Measurements from ENCODE around the gene RAET1L.
"Not testable (repeated sequence)": the region's sequence is repeated elsewhere in the genome, so short reads cannot be mapped to it uniquely, and the experiment has no call there.

The RAET1L gene

GRCh38 chr6:150043501-150044412 lies 18.4 kb upstream of the RAET1L start:
- no peak for DNase-seq

GRCh38 chr6:150043096-150043495 lies 17.8 kb upstream of the RAET1L start:
- no peak for DNase-seq

- DNase-seq: no peak
These were observed 13.1 kb upstream of the RAET1L start for GRCh38 chr6:150038202-150039062.

- DNase-seq: no peak
These were observed 12.3 kb upstream of the RAET1L start for GRCh38 chr6:150037526-150038201.

- DNase-seq: no peak
These were observed 10.7 kb upstream of the RAET1L start for GRCh38 chr6:150036081-150036480.

- no peak for DNase-seq
These were observed 8.0 kb upstream of the RAET1L start for GRCh38 chr6:150033207-150033771.

GRCh38 chr6:150032598-150032997 lies 7.3 kb upstream of the RAET1L start:
- DNase-seq: no peak

- DNase-seq: no peak
These were observed 5.3 kb upstream of the RAET1L start for GRCh38 chr6:150030611-150031010.

- DNase-seq: no peak
These were observed 4.4 kb upstream of the RAET1L start for GRCh38 chr6:150029749-150030148.

- DNase-seq: no peak
These were observed 3.9 kb upstream of the RAET1L start for GRCh38 chr6:150029276-150029675.

GRCh38 chr6:150028799-150029198 lies 3.5 kb upstream of the RAET1L start:
- no peak for DNase-seq

GRCh38 chr6:150027806-150028565 lies 2.7 kb upstream of the RAET1L start:
- no peak for DNase-seq

GRCh38 chr6:150026976-150027805 lies 1.9 kb upstream of the RAET1L start:
- no peak for DNase-seq

- DNase-seq: no peak
These were observed 631 bp downstream of the RAET1L start for GRCh38 chr6:150024646-150025155.

GRCh38 chr6:150024021-150024420 lies 1.3 kb downstream of the RAET1L start:
- not testable (repeated sequence) for DNase-seq

- not testable (repeated sequence) for DNase-seq
These were observed 3.5 kb downstream of the RAET1L start for GRCh38 chr6:150021870-150022269.

- DNase-seq: no peak
These were observed 6.3 kb downstream of the RAET1L start for GRCh38 chr6:150018846-150019580.

- DNase-seq: not testable (repeated sequence)
These were observed 8.2 kb downstream of the RAET1L start for GRCh38 chr6:150017186-150017521.

GRCh38 chr6:150016324-150017185 lies 8.8 kb downstream of the RAET1L start:
- peak in 1 of 2 experiments; percentile 48 for DNase-seq
